ENCODE data around the gene HSPA12B. TPM values are rescaled to one million over a fixed set of nuclear protein-coding genes. Genes with fewer than 3 reads are reported as not detected.

HSPA12B gene
- total RNA-seq, 2 donors from 2014 or later, result 3.9 to 9.4 TPM

- Histone ChIP-seq H3K4me3 (peak overlapping the region; percentile 53 to 54), H3K27ac (no peak overlapping the region), H3K9me3 (no peaks in the 10 kb centered on the region), H3K36me3 (no peaks in the 10 kb centered on the region), H3K4me1 (replicated peaks) (no peaks in the 10 kb centered on the region), H3K27me3 (replicated peaks; ENCODE audit: insufficient read depth) (no peaks in the 10 kb centered on the region)
- WGBS, result 18% methylated on average over 9 of the region's 9 CpGs
- intact Hi-C loops (cut with DNase I), result loop anchor here (5.0 kb wide), 1 partner anchor 89 kb away; no protein-coding TSS in a partner anchor
- no peak for DNase-seq (ENCODE audit: low spot score)
- TF ChIP-seq POLR2A (IDR thresholded peaks at IDR 0.05) (no peak), POLR2AphosphoS5 (IDR thresholded peaks at IDR 0.05) (no peak)
- TF ChIP-seq, protein P1, sequence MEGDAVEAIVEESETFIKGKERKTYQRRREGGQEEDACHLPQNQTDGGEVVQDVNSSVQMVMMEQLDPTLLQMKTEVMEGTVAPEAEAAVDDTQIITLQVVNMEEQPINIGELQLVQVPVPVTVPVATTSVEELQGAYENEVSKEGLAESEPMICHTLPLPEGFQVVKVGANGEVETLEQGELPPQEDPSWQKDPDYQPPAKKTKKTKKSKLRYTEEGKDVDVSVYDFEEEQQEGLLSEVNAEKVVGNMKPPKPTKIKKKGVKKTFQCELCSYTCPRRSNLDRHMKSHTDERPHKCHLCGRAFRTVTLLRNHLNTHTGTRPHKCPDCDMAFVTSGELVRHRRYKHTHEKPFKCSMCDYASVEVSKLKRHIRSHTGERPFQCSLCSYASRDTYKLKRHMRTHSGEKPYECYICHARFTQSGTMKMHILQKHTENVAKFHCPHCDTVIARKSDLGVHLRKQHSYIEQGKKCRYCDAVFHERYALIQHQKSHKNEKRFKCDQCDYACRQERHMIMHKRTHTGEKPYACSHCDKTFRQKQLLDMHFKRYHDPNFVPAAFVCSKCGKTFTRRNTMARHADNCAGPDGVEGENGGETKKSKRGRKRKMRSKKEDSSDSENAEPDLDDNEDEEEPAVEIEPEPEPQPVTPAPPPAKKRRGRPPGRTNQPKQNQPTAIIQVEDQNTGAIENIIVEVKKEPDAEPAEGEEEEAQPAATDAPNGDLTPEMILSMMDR (IDR thresholded peaks at IDR 0.05), result no peak
Measured at GRCh38 chr20:3766422-3767109, 34.1 kb downstream of the HSPA12B start.

DNA sequence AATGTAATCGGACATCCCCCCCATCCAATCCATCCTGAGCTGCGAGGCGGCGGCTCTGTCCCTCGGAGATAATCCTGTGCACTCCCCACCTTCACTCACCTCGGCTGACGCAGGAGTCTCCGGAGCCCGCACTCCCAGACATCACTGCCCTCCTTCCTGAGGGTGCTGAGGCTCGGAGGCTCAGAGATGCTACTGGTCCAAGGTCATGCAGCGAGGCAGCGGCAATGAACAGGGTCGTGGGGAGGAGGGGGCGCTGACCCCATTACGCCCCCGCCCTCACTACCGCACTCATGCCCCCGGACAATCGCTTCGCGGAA lies 34.6 kb downstream of the HSPA12B start:
- intact Hi-C loops (cut with DNase I), result loop anchor here (5.0 kb wide), 1 partner anchor 90 kb away; no protein-coding TSS in a partner anchor
- 0% methylated on average over 21 of the region's 21 CpGs for WGBS

GRCh38 chr20:3767427-3768341 lies 35.2 kb downstream of the HSPA12B start, which contains the start of gene ADISSP:
ADISSP (minus strand) TSS chr20:3767753; CDS start chr20:3760100, 7,653 bp downstream.
- intact Hi-C loops (cut with DNase I), result loop anchor here (5.0 kb wide), 1 partner anchor 90 kb away; no protein-coding TSS in a partner anchor
- WGBS, result under 1% methylated on average over 70 of the region's 80 CpGs
- TF ChIP-seq POLR2AphosphoS5 (IDR thresholded peaks at IDR 0.05) (peak; percentile 97), POLR2A (IDR thresholded peaks at IDR 0.05) (peak; percentile 74)
- TF ChIP-seq, protein P1 (IDR thresholded peaks at IDR 0.05), result peak in 1 of 4 experiments; percentile 22
- Histone ChIP-seq H3K4me1 (replicated peaks) (no peaks in the 10 kb centered on the region), H3K4me3 (peak within 1 kb of the TSS; percentile 53 to 54), H3K27ac (peak within 1 kb of the TSS; percentile 81 to 88), H3K9me3 (no peaks in the 10 kb centered on the region), H3K27me3 (replicated peaks; ENCODE audit: insufficient read depth) (no peaks in the 10 kb centered on the region), H3K36me3 (no peaks in the 10 kb centered on the region)
- DNase-seq (ENCODE audit: low spot score), result peak; percentile 97

More for the DNA sequence above, 34.6 kb downstream of the HSPA12B start:
- Histone ChIP-seq H3K27me3 (replicated peaks; ENCODE audit: insufficient read depth) (no peaks in the 10 kb centered on the region), H3K4me1 (replicated peaks) (no peaks in the 10 kb centered on the region), H3K9me3 (no peaks in the 10 kb centered on the region), H3K27ac (no peak overlapping the region), H3K4me3 (peak overlapping the region; percentile 53 to 54), H3K36me3 (no peaks in the 10 kb centered on the region)
- no peak for DNase-seq (ENCODE audit: low spot score)
- no peak for TF ChIP-seq POLR2AphosphoS5 (IDR thresholded peaks at IDR 0.05)
- TF ChIP-seq POLR2A (IDR thresholded peaks at IDR 0.05), result no peak
- TF ChIP-seq, protein P1 (IDR thresholded peaks at IDR 0.05), result no peak

DNA sequence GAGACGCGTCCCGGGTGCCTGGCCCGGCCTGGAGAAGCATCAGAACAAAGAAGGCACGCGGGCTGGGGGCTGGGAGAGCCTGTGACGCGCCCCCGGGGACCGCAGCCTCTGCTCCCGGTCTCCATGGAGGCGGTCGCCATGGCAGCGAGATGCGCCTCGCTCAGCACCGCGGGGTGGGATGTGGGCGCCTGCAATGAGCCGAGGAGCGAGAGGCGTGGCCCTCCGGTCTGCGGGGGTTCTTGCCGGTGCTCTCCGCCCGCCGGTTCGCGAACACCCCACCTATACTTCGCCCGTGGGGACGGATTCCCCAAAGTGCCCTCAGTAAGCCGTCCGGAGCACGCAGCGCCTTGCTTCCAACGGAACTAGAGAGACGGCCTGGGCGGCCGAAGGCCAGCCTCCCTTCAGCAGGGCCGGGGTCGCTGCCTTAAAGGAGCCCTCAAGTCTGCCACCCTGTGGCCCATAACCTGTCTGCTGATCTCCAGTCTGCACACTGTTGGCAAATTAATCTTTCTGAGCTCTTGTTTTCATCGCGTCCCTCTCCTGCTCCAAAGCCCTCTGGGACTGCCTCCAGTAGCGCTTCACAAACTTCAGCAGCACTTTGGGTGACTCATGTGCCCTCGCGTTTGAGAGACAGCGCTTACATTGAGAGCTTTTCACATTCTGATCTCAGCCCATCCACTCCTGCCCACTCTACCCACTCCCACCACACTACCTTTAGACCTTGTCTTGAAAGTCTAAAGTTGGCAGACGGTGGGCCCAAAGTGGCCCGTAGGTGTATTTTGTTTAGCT lies 36.1 kb downstream of the HSPA12B start:
- Histone ChIP-seq H3K9me3 (no peaks in the 10 kb centered on the region), H3K4me3 (peak overlapping the region; percentile 53 to 54), H3K4me1 (replicated peaks) (no peaks in the 10 kb centered on the region), H3K27me3 (replicated peaks; ENCODE audit: insufficient read depth) (no peaks in the 10 kb centered on the region), H3K27ac (peak overlapping the region; percentile 81 to 88), H3K36me3 (no peaks in the 10 kb centered on the region)
- peak; percentile 47 for DNase-seq (ENCODE audit: low spot score)
- intact Hi-C loops (cut with DNase I), result loop anchor here (5.0 kb wide), 1 partner anchor 91 kb away; no protein-coding TSS in a partner anchor
- 2% methylated on average over 47 of the region's 51 CpGs for WGBS
- TF ChIP-seq POLR2AphosphoS5 (IDR thresholded peaks at IDR 0.05) (no peak), POLR2A (IDR thresholded peaks at IDR 0.05) (no peak)
- TF ChIP-seq, protein P1 (IDR thresholded peaks at IDR 0.05), result peak in 3 of 4 experiments; percentile 17 to 47 (median 44)

All from prostate gland (tissue), 2 donors.